Measurements from ENCODE around the gene MYORG.

The MYORG gene
- total RNA-seq, result 1.9 to 4.7 (median 2.6) reads per million in 3 experiments

- peak; percentile 96 for DNase-seq
Measured at GRCh38 chr9:34376596-34377403, at the start of gene MYORG. Gene MYORG (minus strand): TSS chr9:34376898. CDS start chr9:34372943, 3,955 bp downstream.

- no peak for DNase-seq
Measured at GRCh38 chr9:34419716-34420504, 43.2 kb upstream of the MYORG start.

GRCh38 chr9:34417734-34418133 lies 41.0 kb upstream of the MYORG start:
- DNase-seq, result no peak

GRCh38 chr9:34413231-34413852 lies 36.6 kb upstream of the MYORG start:
- no peak for DNase-seq

GRCh38 chr9:34412336-34412735 lies 35.6 kb upstream of the MYORG start:
- DNase-seq, result no peak

- DNase-seq, result no peak
Measured at GRCh38 chr9:34409154-34409553, 32.5 kb upstream of the MYORG start.

DNA sequence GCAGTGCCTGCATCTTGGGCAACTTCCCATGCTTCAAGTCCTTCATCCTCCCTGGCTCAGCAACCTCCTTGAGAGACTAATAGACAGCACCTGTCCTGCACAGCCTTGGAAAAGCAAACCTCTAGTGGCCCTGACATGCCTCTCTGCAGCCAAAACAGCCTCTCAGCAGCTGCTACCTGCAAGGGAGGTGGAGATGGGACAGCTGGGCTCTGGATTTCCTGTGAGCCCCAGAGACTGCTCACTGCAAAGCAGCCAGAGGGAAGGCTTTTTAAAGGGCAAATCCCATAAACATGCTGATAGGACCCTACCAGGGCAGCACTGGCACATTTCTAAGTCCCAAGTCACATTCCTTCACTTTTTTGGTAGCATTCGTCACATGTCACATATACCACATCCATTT lies 31.5 kb upstream of the MYORG start:
- no peak for DNase-seq

DNA sequence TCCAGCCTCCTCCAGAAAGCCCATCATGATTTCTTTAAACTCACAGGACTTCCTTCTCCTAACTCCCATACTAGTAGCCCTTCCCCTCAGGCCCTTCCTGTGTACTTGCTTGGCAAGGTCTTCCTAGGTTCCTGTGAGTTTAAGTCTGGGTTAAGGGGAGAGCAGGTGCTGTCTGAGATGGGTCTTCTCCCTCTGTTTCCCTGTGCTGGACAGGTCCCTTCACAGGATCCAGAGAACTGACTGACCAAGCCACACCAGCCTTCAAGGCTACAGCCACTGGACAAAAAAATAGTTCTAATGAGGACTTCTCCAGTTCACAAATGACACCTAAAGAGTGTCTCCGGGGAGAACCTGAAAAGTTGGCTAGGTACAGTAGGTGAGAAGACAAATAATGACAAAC lies 29.5 kb upstream of the MYORG start:
- no peak for DNase-seq

DNA sequence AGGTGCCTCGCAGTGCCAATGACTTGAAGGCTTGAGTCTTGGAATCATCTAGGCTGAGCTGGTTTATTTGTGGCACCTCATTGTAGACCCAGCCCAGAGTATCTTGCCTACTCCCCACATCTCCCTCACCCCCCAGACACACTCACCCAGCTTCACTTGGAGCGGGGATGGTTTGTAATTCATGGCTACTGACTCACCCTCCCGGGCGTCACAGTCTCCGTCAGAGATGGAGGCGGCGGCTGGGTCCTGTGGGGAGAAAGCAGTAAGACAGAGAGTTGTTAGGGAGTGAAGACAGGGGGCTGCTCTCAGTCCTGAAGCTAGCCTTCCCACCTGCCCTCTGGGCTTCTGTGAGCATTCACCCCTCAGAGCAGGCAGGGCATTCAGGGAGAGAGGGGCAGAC lies 29.0 kb upstream of the MYORG start:
- DNase-seq, result no peak

- peak; percentile 29 for DNase-seq
Measured at GRCh38 chr9:34403554-34404380, 27.1 kb upstream of the MYORG start.

GRCh38 chr9:34400686-34401602 lies 24.2 kb upstream of the MYORG start:
- no peak for DNase-seq

DNA sequence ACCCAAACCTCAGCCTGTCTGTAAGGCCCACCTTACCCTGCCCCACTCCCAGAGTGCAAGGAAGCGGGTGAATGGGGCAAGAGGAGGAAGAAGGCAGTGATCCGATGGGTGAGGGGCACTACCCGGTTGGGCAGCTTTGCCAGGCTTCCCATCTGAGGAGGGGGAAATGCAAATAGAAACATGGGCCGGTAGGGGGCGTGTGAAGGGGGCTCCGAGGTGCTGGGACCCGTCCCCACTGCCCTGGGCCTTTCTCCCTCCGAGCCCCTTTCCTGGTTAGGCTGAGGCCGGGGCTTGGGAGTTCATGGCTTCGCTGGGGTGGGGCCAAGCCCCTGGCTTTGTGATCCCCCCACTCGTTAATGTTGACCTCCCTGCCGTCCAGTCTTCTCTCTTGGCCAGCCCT lies 23.6 kb upstream of the MYORG start:
- no peak for DNase-seq

DNA sequence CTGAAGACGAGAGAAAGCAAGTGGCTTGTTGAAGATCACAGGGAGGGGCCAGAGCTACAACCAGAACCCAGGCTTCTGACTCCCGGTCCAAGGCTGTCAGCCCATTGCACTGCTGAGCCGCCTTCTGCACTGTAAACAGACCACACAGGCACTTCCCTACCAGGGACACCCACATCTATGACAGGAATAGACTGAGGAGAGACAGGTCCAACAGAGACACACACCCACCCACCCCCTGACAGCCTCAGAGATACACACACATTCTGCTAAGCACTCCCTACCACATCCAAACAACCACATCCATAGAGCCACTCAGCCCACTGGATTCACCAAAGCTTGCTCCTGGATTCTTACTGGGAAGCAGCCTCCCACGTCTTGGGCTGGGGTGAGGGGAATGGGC lies 23.0 kb upstream of the MYORG start:
- no peak for DNase-seq

GRCh38 chr9:34398875-34399274 lies 22.2 kb upstream of the MYORG start:
- DNase-seq, result no peak

- no peak for DNase-seq
Measured at GRCh38 chr9:34396276-34397214, 19.8 kb upstream of the MYORG start.

- DNase-seq, result no peak
Measured at GRCh38 chr9:34392511-34392910, 15.8 kb upstream of the MYORG start.

- no peak for DNase-seq
Measured at GRCh38 chr9:34387239-34387638, 10.5 kb upstream of the MYORG start.

DNA sequence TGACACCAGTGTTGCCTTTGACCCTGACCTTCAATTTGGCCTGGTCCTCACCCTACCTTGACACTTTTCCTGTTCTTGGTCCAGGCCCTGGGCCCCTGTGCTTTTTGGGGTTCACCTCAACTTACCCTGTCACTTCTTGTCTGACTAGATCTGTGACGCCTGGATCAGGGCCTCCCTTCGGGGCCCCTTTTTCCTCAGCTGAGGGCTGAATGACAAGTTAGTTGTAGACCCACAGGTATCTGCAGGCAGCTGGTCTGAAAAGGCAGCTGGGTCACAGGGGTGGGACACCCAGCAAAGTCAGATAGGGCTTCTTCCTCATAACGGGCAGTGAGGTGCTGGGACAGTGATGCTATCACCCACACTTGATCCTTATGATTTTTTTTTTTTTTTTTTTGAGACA lies 10.0 kb upstream of the MYORG start:
- no peak for DNase-seq

- no peak for DNase-seq
Measured at GRCh38 chr9:34385561-34386230, 9.0 kb upstream of the MYORG start.

Measured in central memory CD4-positive, alpha-beta T cell (primary cell).